LoVo (cell line): Measurements from ENCODE around the gene ZNF586.
"Not testable (repeated sequence)": the region's sequence is repeated elsewhere in the genome, so short reads cannot be mapped to it uniquely, and the experiment has no call there.

Source experiments
- DNase-seq: peaks from one replicate; pipeline ENCODE4 v3.0.0-alpha.2; 2016; ENCODE audit warnings: low spot score

Gene ZNF586

GRCh38 chr19:57769345-57770131, at the start of gene ZNF586:
Gene ZNF586 (plus strand): TSS chr19:57769676. CDS start chr19:57769843, 167 bp downstream.
- peak; percentile 89 for DNase-seq

GRCh38 chr19:57719901-57720519, 49.5 kb upstream of the ZNF586 start:
- DNase-seq, result no peak

- DNase-seq, result no peak
Observed at GRCh38 chr19:57720878-57721277, 48.6 kb upstream of the ZNF586 start.

GRCh38 chr19:57738320-57738719, 31.2 kb upstream of the ZNF586 start:
- not testable (repeated sequence) for DNase-seq

GRCh38 chr19:57738770-57739169, 30.7 kb upstream of the ZNF586 start:
- DNase-seq, result not testable (repeated sequence)

- DNase-seq, result peak; percentile 84
Observed at GRCh38 chr19:57746580-57747471, 22.6 kb upstream of the ZNF586 start, which contains the start of gene ZNF776. Gene ZNF776 (plus strand): TSS chr19:57746815. CDS start chr19:57747059, 244 bp downstream.

- DNase-seq, result no peak
Observed at GRCh38 chr19:57747472-57747807, 22.0 kb upstream of the ZNF586 start.

- no peak for DNase-seq
Observed at GRCh38 chr19:57748029-57748428, 21.4 kb upstream of the ZNF586 start.

GRCh38 chr19:57754091-57754673, 15.3 kb upstream of the ZNF586 start:
- DNase-seq, result no peak

GRCh38 chr19:57755031-57755430, 14.4 kb upstream of the ZNF586 start:
- no peak for DNase-seq

- DNase-seq, result no peak
Observed at GRCh38 chr19:57757941-57758340, 11.5 kb upstream of the ZNF586 start.

- DNase-seq, result no peak
Observed at GRCh38 chr19:57759096-57759495, 10.4 kb upstream of the ZNF586 start.

GRCh38 chr19:57771417-57771816, 1.9 kb downstream of the ZNF586 start:
- DNase-seq, result no peak

GRCh38 chr19:57773488-57773887, 4.0 kb downstream of the ZNF586 start:
- no peak for DNase-seq

- DNase-seq, result no peak
Observed at GRCh38 chr19:57776764-57777296, 7.4 kb downstream of the ZNF586 start.

- DNase-seq, result no peak
Observed at GRCh38 chr19:57778336-57778735, 8.9 kb downstream of the ZNF586 start.

GRCh38 chr19:57779220-57779845, 9.9 kb downstream of the ZNF586 start:
- DNase-seq, result no peak

- no peak for DNase-seq
Observed at GRCh38 chr19:57786286-57786685, 16.8 kb downstream of the ZNF586 start.

GRCh38 chr19:57786906-57787305, 17.4 kb downstream of the ZNF586 start:
- DNase-seq, result no peak

- no peak for DNase-seq
Observed at GRCh38 chr19:57788114-57788692, 18.7 kb downstream of the ZNF586 start.

- no peak for DNase-seq
Observed at GRCh38 chr19:57789288-57789687, 19.8 kb downstream of the ZNF586 start.
